GM03348 (cell line): ENCODE results near the gene PPP1R10.

Source experiments
- DNase-seq: peaks from one replicate; pipeline ENCODE4 v3.0.0; 2012; ENCODE audit warnings: low spot score

Gene PPP1R10

GRCh38 chr6:30619561-30619960, 2.5 kb upstream of the PPP1R10 start:
- no peak for DNase-seq

- no peak for DNase-seq
Observed at GRCh38 chr6:30618270-30618797, 1.3 kb upstream of the PPP1R10 start.

- peak; percentile 94 for DNase-seq
Observed at GRCh38 chr6:30617565-30618269, 674 bp upstream of the PPP1R10 start, which contains the start of gene MRPS18B. MRPS18B (plus strand) TSS chr6:30617840; CDS start chr6:30617866, 26 bp downstream.

- DNase-seq: no peak
Observed at GRCh38 chr6:30615958-30616810, 859 bp downstream of the PPP1R10 start.

GRCh38 chr6:30615219-30615957, 1.7 kb downstream of the PPP1R10 start:
- peak; percentile 47 for DNase-seq

- peak; percentile 86 for DNase-seq
Observed at GRCh38 chr6:30614843-30615218, 2.2 kb downstream of the PPP1R10 start.

- no peak for DNase-seq
Observed at GRCh38 chr6:30614044-30614842, 2.8 kb downstream of the PPP1R10 start.

GRCh38 chr6:30613251-30614043, 3.6 kb downstream of the PPP1R10 start:
- DNase-seq: no peak

GRCh38 chr6:30612687-30613248, 4.3 kb downstream of the PPP1R10 start:
- DNase-seq: no peak

- DNase-seq: peak; percentile 50
Observed at GRCh38 chr6:30612213-30612612, 4.8 kb downstream of the PPP1R10 start.

- DNase-seq: no peak
Observed at GRCh38 chr6:30611856-30612194, 5.2 kb downstream of the PPP1R10 start.

- no peak for DNase-seq
Observed at GRCh38 chr6:30611150-30611855, 5.7 kb downstream of the PPP1R10 start.

- no peak for DNase-seq
Observed at GRCh38 chr6:30610065-30610464, 7.0 kb downstream of the PPP1R10 start.

- DNase-seq: no peak
Observed at GRCh38 chr6:30603961-30604360, 13.1 kb downstream of the PPP1R10 start.

- DNase-seq: no peak
Observed at GRCh38 chr6:30601815-30602641, 15.0 kb downstream of the PPP1R10 start.

- DNase-seq: no peak
Observed at GRCh38 chr6:30601436-30601814, 15.6 kb downstream of the PPP1R10 start.

- no peak for DNase-seq
Observed at GRCh38 chr6:30600451-30600961, 16.5 kb downstream of the PPP1R10 start.

- DNase-seq: no peak
Observed at GRCh38 chr6:30599625-30600324, 17.3 kb downstream of the PPP1R10 start.
